Liver (tissue), 3 donors: ENCODE measurements around the gene GJC1.

ENCODE experiments used
- JUND ChIP-seq, 2 donors: IDR thresholded peaks; 2 replicates each; pipeline ENCODE4 v1.6.1; 2016; ENCODE audit warnings: antibody characterized with exemption in 2 of 2
- MAX ChIP-seq: IDR thresholded peaks from 2 replicates; pipeline ENCODE4 v1.6.1; 2016; ENCODE audit warnings: antibody characterized with exemption
- RAD21 ChIP-seq, 2 donors: IDR thresholded peaks; 2 replicates each; pipeline ENCODE4 v1.6.1; 2016; ENCODE audit warnings: antibody characterized with exemption in 2 of 2, mild to moderate bottlenecking in 2 of 2
- SP1 ChIP-seq: IDR thresholded peaks from 2 replicates; pipeline ENCODE4 v1.6.1; 2018; ENCODE audit warnings: antibody characterized with exemption, mild to moderate bottlenecking
- YY1 ChIP-seq: IDR thresholded peaks from 2 replicates; pipeline ENCODE4 v1.6.1; 2016; ENCODE audit warnings: antibody characterized with exemption, mild to moderate bottlenecking
- TF ChIP-seq, protein P1 (sequence below): fragments of 150-350 bp; IDR thresholded peaks from 2 replicates; pipeline ENCODE4 v1.5.1; 2017; ENCODE audit warnings: improper control_type of control experiment, low read depth, low read length; ENCODE audit not compliant: missing input control
- TF ChIP-seq, protein P2 (sequence below): IDR thresholded peaks from 2 replicates; pipeline ENCODE4 v1.6.1; 2016; ENCODE audit warnings: antibody characterized with exemption
- donor health status: healthy.
- donor health status: healthy.

GRCh38 chr17:44777394-44778348 lies 52.4 kb downstream of the GJC1 start:
- TF ChIP-seq YY1 (no peak), RAD21 (IDR thresholded peaks at IDR 0.05) (no peak), MAX (no peak), SP1 (no peak), JUND (IDR thresholded peaks at IDR 0.05) (no peak)
- TF ChIP-seq, protein P1, sequence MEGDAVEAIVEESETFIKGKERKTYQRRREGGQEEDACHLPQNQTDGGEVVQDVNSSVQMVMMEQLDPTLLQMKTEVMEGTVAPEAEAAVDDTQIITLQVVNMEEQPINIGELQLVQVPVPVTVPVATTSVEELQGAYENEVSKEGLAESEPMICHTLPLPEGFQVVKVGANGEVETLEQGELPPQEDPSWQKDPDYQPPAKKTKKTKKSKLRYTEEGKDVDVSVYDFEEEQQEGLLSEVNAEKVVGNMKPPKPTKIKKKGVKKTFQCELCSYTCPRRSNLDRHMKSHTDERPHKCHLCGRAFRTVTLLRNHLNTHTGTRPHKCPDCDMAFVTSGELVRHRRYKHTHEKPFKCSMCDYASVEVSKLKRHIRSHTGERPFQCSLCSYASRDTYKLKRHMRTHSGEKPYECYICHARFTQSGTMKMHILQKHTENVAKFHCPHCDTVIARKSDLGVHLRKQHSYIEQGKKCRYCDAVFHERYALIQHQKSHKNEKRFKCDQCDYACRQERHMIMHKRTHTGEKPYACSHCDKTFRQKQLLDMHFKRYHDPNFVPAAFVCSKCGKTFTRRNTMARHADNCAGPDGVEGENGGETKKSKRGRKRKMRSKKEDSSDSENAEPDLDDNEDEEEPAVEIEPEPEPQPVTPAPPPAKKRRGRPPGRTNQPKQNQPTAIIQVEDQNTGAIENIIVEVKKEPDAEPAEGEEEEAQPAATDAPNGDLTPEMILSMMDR: no peak
- TF ChIP-seq, protein P2, sequence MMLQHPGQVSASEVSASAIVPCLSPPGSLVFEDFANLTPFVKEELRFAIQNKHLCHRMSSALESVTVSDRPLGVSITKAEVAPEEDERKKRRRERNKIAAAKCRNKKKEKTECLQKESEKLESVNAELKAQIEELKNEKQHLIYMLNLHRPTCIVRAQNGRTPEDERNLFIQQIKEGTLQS: no peak
